ENCODE data around the gene FOXI1.

- TF ChIP-seq ZNF207 (IDR thresholded peaks at IDR 0.05; ENCODE audit: borderline replicate concordance), result no peak
- no peak for TF ChIP-seq ZBTB49 (CRISPR knock-in tag; IDR thresholded peaks at IDR 0.05; ENCODE audit: borderline replicate concordance)
- no peak for TF ChIP-seq CTCF (CRISPR knock-in tag; IDR thresholded peaks at IDR 0.05)
- no peak for TF ChIP-seq FOXA3 (CRISPR knock-in tag; IDR thresholded peaks at IDR 0.05)
- TF ChIP-seq FOXA1 (IDR thresholded peaks at IDR 0.05), result no peak
- TF ChIP-seq FOXA1 (CRISPR knock-in tag; IDR thresholded peaks at IDR 0.05), result no peak
- no peak for TF ChIP-seq CHD4 (IDR thresholded peaks at IDR 0.05; ENCODE audit: borderline replicate concordance, low read length)
- no peak for TF ChIP-seq ZNF121 (CRISPR knock-in tag; IDR thresholded peaks at IDR 0.05)
- TF ChIP-seq HNRNPH1 (optimal IDR thresholded peaks at IDR 0.05; ENCODE audit: low read depth, low read length), result no peak
- no peak for TF ChIP-seq PCBP1 (IDR thresholded peaks at IDR 0.05; ENCODE audit: borderline replicate concordance, low read depth, low read length)
- no peak for TF ChIP-seq TAF15 (IDR thresholded peaks at IDR 0.05; ENCODE audit: low read depth, low read length, poor library complexity, severe bottlenecking)
- TF ChIP-seq ZNF713 (CRISPR knock-in tag; IDR thresholded peaks at IDR 0.05), result no peak
- TF ChIP-seq RARA (CRISPR knock-in tag; IDR thresholded peaks at IDR 0.05), result no peak
Measured at GRCh38 chr5:170152767-170153166, 47.1 kb downstream of the FOXI1 start.

Measured in HepG2 (cell line).